Activated T-helper 9 cell treated with anti-CD3 and anti-CD28 coated beads, Interleukin-2, amount 50 U/mL, for 16 hours (primary cell): Measurements from ENCODE around the gene CCL17.
"Not testable (repeated sequence)": the region's sequence is repeated elsewhere in the genome, so short reads cannot be mapped to it uniquely, and the experiment has no call there.

Source experiments
- DNase-seq: peaks from one replicate; pipeline ENCODE4 v3.0.0-alpha.2; 2020; ENCODE audit warnings: low read depth

Gene CCL17

GRCh38 chr16:57396786-57397185 lies 7.8 kb upstream of the CCL17 start:
- DNase-seq: no peak

GRCh38 chr16:57397493-57397892 lies 7.1 kb upstream of the CCL17 start:
- not testable (repeated sequence) for DNase-seq

GRCh38 chr16:57401943-57402640 lies 2.5 kb upstream of the CCL17 start:
- no peak for DNase-seq

GRCh38 chr16:57405097-57405496 lies 530 bp downstream of the CCL17 start:
- no peak for DNase-seq

GRCh38 chr16:57406881-57407280 lies 2.3 kb downstream of the CCL17 start:
- DNase-seq: no peak

GRCh38 chr16:57407521-57408353 lies 3.2 kb downstream of the CCL17 start:
- DNase-seq: no peak

- DNase-seq: no peak
Observed at GRCh38 chr16:57409065-57409464, 4.5 kb downstream of the CCL17 start.

- no peak for DNase-seq
Observed at GRCh38 chr16:57409870-57410587, 5.5 kb downstream of the CCL17 start.

- no peak for DNase-seq
Observed at GRCh38 chr16:57411362-57411976, 6.9 kb downstream of the CCL17 start.

- DNase-seq: no peak
Observed at GRCh38 chr16:57412584-57412983, 8.0 kb downstream of the CCL17 start.

- no peak for DNase-seq
Observed at GRCh38 chr16:57413301-57413730, 8.7 kb downstream of the CCL17 start.

GRCh38 chr16:57413733-57414132 lies 9.2 kb downstream of the CCL17 start:
- no peak for DNase-seq

- no peak for DNase-seq
Observed at GRCh38 chr16:57416084-57416483, 11.5 kb downstream of the CCL17 start.

GRCh38 chr16:57419506-57419905 lies 14.9 kb downstream of the CCL17 start:
- DNase-seq: no peak

- no peak for DNase-seq
Observed at GRCh38 chr16:57422026-57422944, 17.7 kb downstream of the CCL17 start.

GRCh38 chr16:57423152-57423551 lies 18.6 kb downstream of the CCL17 start:
- DNase-seq: no peak

- no peak for DNase-seq
Observed at GRCh38 chr16:57424583-57424982, 20.0 kb downstream of the CCL17 start.

- DNase-seq: no peak
Observed at GRCh38 chr16:57426356-57426755, 21.8 kb downstream of the CCL17 start.

- no peak for DNase-seq
Observed at GRCh38 chr16:57427307-57427706, 22.7 kb downstream of the CCL17 start.

- DNase-seq: no peak
Observed at GRCh38 chr16:57427824-57428223, 23.3 kb downstream of the CCL17 start.

GRCh38 chr16:57430955-57431354 lies 26.4 kb downstream of the CCL17 start:
- DNase-seq: no peak
